H1 (cell line): ENCODE data around the gene MED28. TPM values are rescaled to one million over a fixed set of nuclear protein-coding genes. Genes with fewer than 3 reads are reported as not detected.

Experiments used
- CTCF ChIA-PET: fragments of 300-600 bp; sonication (Branson Sonifier 250); formaldehyde crosslinking; loops from one replicate; lab custom pipeline; 2021; ENCODE audit not compliant: partially characterized antibody; lab: Charles Lee
- POLR2A ChIA-PET: fragments of 300-600 bp; sonication (Branson Sonifier 250); formaldehyde crosslinking; loops from one replicate; lab custom pipeline; 2021; ENCODE audit warnings: inconsistent platforms; ENCODE audit not compliant: partially characterized antibody; lab: Charles Lee
- DNase-seq, 2 experiments: peaks; one replicate each; pipeline versions ENCODE4 v3.0.0 to v3.0.0-alpha.2; 2010 to 2022; ENCODE audit warnings: low spot score in 2 of 2, low read depth in 1 of 2, mixed read lengths in 1 of 2
- FAIRE-seq: peaks from 2 replicates; lab custom pipeline; 2011; peaks lifted over from hg19 to GRCh38; lab: Jason Lieb, UNC
- H2AFZ ChIP-seq: 2 replicates; pipeline ENCODE4 v1.8.1; 2012; ENCODE audit warnings: low read length, inconsistent platforms
- H2AK5ac ChIP-seq: 2 replicates; pipeline ENCODE4 v1.6.1; 2013; ENCODE audit warnings: low read depth, low read length
- H2BK120ac ChIP-seq: replicated peaks from 2 replicates; pipeline ENCODE3; 2013; ENCODE audit warnings: low read depth, low read length, inconsistent platforms
- H2BK12ac ChIP-seq: 2 replicates; pipeline ENCODE4 v1.6.1; 2013; ENCODE audit warnings: low read depth, low read length
- H2BK15ac ChIP-seq: 2 replicates; pipeline ENCODE4 v1.6.1; 2013; ENCODE audit warnings: low read length
- H2BK20ac ChIP-seq: 2 replicates; pipeline ENCODE4 v1.6.1; 2013; ENCODE audit warnings: low read length
- H2BK5ac ChIP-seq: 2 replicates; pipeline ENCODE4 v1.6.1; 2013; ENCODE audit warnings: low read depth, low read length
- H3K14ac ChIP-seq: 2 replicates; pipeline ENCODE4 v1.6.1; 2013; ENCODE audit warnings: inconsistent platforms; ENCODE audit not compliant: insufficient read length
- H3K18ac ChIP-seq: 2 replicates; pipeline ENCODE4 v1.6.1; 2013; ENCODE audit warnings: low read length; ENCODE audit errors: extremely low read depth
- H3K23ac ChIP-seq: 2 replicates; pipeline ENCODE4 v1.6.1; 2013; ENCODE audit warnings: inconsistent platforms; ENCODE audit not compliant: insufficient read length
- H3K23me2 ChIP-seq: 2 replicates; pipeline ENCODE4 v1.6.1; 2013; ENCODE audit warnings: low read depth, low read length
- H3K27ac ChIP-seq: 2 replicates; pipeline ENCODE4 v1.6.1; 2011; ENCODE audit warnings: low read depth, low read length, inconsistent platforms
- H3K27me3 ChIP-seq, 4 experiments: replicated peaks in 1 of 4; 1 replicate in 1 of 4; 2 replicates in 3 of 4; pipeline versions ENCODE4 v1.6.1 to v1.8.1; 2011 to 2013; ENCODE audit warnings: low read length in 3 of 4, mild to moderate bottlenecking in 3 of 4, inconsistent platforms in 2 of 4, mixed read lengths in 2 of 4, moderate library complexity in 1 of 4; ENCODE audit not compliant: control insufficient read depth in 3 of 4, insufficient read depth in 3 of 4; ENCODE audit errors: extremely low read depth in 1 of 4
- H3K36me3 ChIP-seq, 4 experiments: 2 replicates each; pipeline versions ENCODE4 v1.6.1 to v1.8.1; 2011 to 2013; ENCODE audit warnings: mild to moderate bottlenecking in 4 of 4, low read length in 3 of 4, moderate library complexity in 2 of 4, control low read depth in 1 of 4, inconsistent platforms in 1 of 4; ENCODE audit not compliant: insufficient read depth in 4 of 4, control insufficient read depth in 2 of 4
- H3K4ac ChIP-seq: replicated peaks from 2 replicates; pipeline ENCODE3; 2013; ENCODE audit warnings: low read length, low read depth, mixed read lengths, inconsistent platforms; ENCODE audit not compliant: insufficient read length
- H3K4me1 ChIP-seq, 4 experiments: replicated peaks in 1 of 4; 1 replicate in 1 of 4; 2 replicates in 3 of 4; pipeline versions ENCODE4 v1.6.1 to v1.8.1; 2011 to 2013; ENCODE audit warnings: low read length in 3 of 4, inconsistent platforms in 2 of 4, mixed read lengths in 1 of 4; ENCODE audit not compliant: insufficient read depth in 4 of 4, control insufficient read depth in 3 of 4
- H3K4me2 ChIP-seq, 2 experiments: 2 replicates each; pipeline versions ENCODE4 v1.6.1 to v1.8.1; 2011 to 2013; ENCODE audit warnings: low read depth in 2 of 2, low read length in 2 of 2, control low read depth in 1 of 2, inconsistent platforms in 1 of 2, mild to moderate bottlenecking in 1 of 2; ENCODE audit not compliant: insufficient read depth in 1 of 2
- H3K4me3 ChIP-seq, 4 experiments: fragments of 200-600, 300-600 bp in 1 of 4; sonication (generic), shearing (Covaris generic), sonication (Bioruptor Twin) in 1 of 4; 2 replicates each; pipeline versions ENCODE4 v1.5.1 to v1.8.1; 2011 to 2016; ENCODE audit warnings: low read length in 4 of 4, low read depth in 3 of 4, control low read depth in 2 of 4, inconsistent platforms in 2 of 4, mild to moderate bottlenecking in 2 of 4, mixed read lengths in 1 of 4, moderate library complexity in 1 of 4; ENCODE audit not compliant: insufficient read depth in 2 of 4; ENCODE audit errors: extremely low read depth in 1 of 4
- H3K56ac ChIP-seq: replicated peaks from 2 replicates; pipeline ENCODE3; 2013; ENCODE audit warnings: low read depth, mild to moderate bottlenecking, mixed read lengths, low read length, inconsistent platforms; ENCODE audit not compliant: insufficient read length
- H3K79me1 ChIP-seq: 2 replicates; pipeline ENCODE4 v1.6.1; 2013; ENCODE audit warnings: low read depth, low read length, control low read depth
- H3K79me2 ChIP-seq, 2 experiments: 2 replicates each; pipeline versions ENCODE4 v1.6.1 to v1.8.1; 2012 to 2013; ENCODE audit warnings: low read length in 2 of 2, mild to moderate bottlenecking in 2 of 2, inconsistent platforms in 1 of 2; ENCODE audit not compliant: insufficient read depth in 2 of 2, control insufficient read depth in 1 of 2
- H3K9ac ChIP-seq, 4 experiments: replicated peaks in 1 of 4; 1 replicate in 1 of 4; 2 replicates in 3 of 4; pipeline versions ENCODE4 v1.6.1 to v1.8.1; 2011 to 2013; ENCODE audit warnings: low read depth in 3 of 4, low read length in 3 of 4, control low read depth in 2 of 4, mild to moderate bottlenecking in 2 of 4, moderate library complexity in 2 of 4, inconsistent platforms in 1 of 4; ENCODE audit errors: extremely low read depth in 1 of 4
- H3K9me3 ChIP-seq, 2 experiments: 2 replicates each; pipeline versions ENCODE4 v1.6.1 to v1.8.1; 2012 to 2013; ENCODE audit warnings: mild to moderate bottlenecking in 2 of 2, moderate library complexity in 2 of 2, control low read depth in 1 of 2, inconsistent platforms in 1 of 2, low read depth in 1 of 2, low read length in 1 of 2, mixed read lengths in 1 of 2; ENCODE audit not compliant: insufficient read depth in 2 of 2
- H4K20me1 ChIP-seq, 2 experiments: replicated peaks in 1 of 2; 2 replicates each; pipeline versions ENCODE3 to v1.8.1; 2011 to 2013; ENCODE audit warnings: inconsistent platforms in 2 of 2, low read length in 2 of 2, mild to moderate bottlenecking in 1 of 2; ENCODE audit not compliant: insufficient read depth in 2 of 2, control insufficient read depth in 1 of 2
- H4K5ac ChIP-seq: 2 replicates; pipeline ENCODE4 v1.6.1; 2013; ENCODE audit warnings: low read length, low read depth, mixed read lengths, inconsistent platforms; ENCODE audit not compliant: insufficient read length
- H4K8ac ChIP-seq: 2 replicates; pipeline ENCODE4 v1.8.0; 2013; ENCODE audit warnings: mild to moderate bottlenecking, moderate library complexity, low read length, inconsistent platforms; ENCODE audit not compliant: insufficient read depth; ENCODE audit errors: extremely low read depth
- H4K91ac ChIP-seq: replicated peaks from 2 replicates; pipeline ENCODE3; 2013; ENCODE audit warnings: low read length, mixed read lengths, inconsistent platforms; ENCODE audit not compliant: insufficient read length
- BRCA1 ChIP-seq: IDR thresholded peaks from 2 replicates; pipeline ENCODE4 v1.6.1; 2012; ENCODE audit warnings: low read depth, low read length, improper control_type of control experiment
- WGBS, 2 experiments: shearing (Covaris generic) in 1 of 2; methylation state at CpG; one replicate each; pipeline versions ENCODE4 v1.1.6 to v1.1.7; 2013 to 2015; ENCODE audit warnings: low lambda C conversion rate in 2 of 2, mixed read lengths in 2 of 2, inconsistent platforms in 1 of 2, low coverage in 1 of 2, missing lambda C conversion rate in 1 of 2; ENCODE audit not compliant: insufficient replicate concordance in 2 of 2, insufficient coverage in 1 of 2, insufficient read length in 1 of 2; ENCODE audit errors: extremely low coverage in 1 of 2, missing lambda C conversion rate in 1 of 2; 5-methylcytosine and 5-hydroxymethylcytosine counted together
- polyA plus RNA-seq, 7 experiments: library from polyadenylated mRNA; depleted of rRNA in 3 of 7; stranded (reverse) in 5 of 7; unstranded in 2 of 7; fragments of >200 nt in 5 of 7; fragments of 200-250 nt in 2 of 7; gene quantifications; 1 replicate in 5 of 7; 2 replicates in 1 of 7; 4 replicates in 1 of 7; pipeline versions ENCODE4 v1.2.1 to v1.2.3, GENCODE V29; 2011 to 2013; ENCODE audit warnings: missing spikeins in 2 of 7, mixed read lengths in 2 of 7
- total RNA-seq: library from RNA; stranded (reverse); fragmentation: NEBNext Ultra II Directional; extraction: Animal tissue kit (Norgen Biotek cat#: 25700); gene quantifications from 2 replicates; pipeline ENCODE4 v1.2.1, GENCODE V29; 2021

MED28 gene
- total and polyA plus RNA-seq, 2 of the 8 experiments (the other 6 are each of a cell fraction or from before 2014, with no cell fraction given): 24.0 to 87.1 TPM

DNA sequence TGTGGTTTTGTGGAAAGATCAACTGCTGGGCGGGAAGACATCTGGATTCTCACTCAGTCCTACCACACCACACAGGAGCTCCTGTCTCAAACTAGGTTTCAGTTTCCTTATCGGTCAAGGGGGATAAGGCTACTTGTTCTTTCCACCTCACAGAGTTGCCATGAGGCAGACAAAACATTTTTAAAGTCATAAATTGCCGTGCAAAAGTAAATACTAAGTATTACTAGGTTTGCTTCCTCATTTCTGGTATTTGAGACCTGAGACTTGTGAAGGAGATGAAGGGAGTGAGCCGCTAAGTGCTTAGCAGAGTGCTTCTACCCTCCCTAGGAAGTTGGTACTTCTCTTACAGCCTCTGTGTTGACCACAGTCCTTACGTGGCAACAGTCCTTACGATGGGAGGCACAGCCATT is 36.0 kb upstream of the MED28 start:
- H3K9ac ChIP-seq: no peak overlapping the region
- CTCF ChIA-PET: interaction anchor here (1.1 to 4.5 kb wide), 6 partner anchors 10 to 58 kb away, joined by 3 to 23 read pairs (median 4); no protein-coding TSS in a partner anchor
- WGBS, 2 experiments: 91% methylated on average over 6 of the region's 6 CpGs; no CpG with 5 or more reads in 1 of the 2 experiments

More for the DNA sequence above, 36.0 kb upstream of the MED28 start:
- Histone ChIP-seq H4K5ac (no peak overlapping the region), H2BK5ac (no peak overlapping the region), H3K36me3 (peaks cover 3 to 27% (median 10%) of the 10 kb centered on the region in 4 experiments; a peak in 7 of 8 replicates), H3K23me2 (peaks cover 5% of the 10 kb centered on the region; the same call in 1 of the 2 replicates), H3K27me3 (no peaks in the 10 kb centered on the region), H3K4me2 (peak overlapping the region; percentile 72 to 83), H3K79me2 (0 out of 4 replicates have a peak, but pooled peaks cover 0 to 10% of the 10 kb centered on the region in 2 experiments), H2BK20ac (no peak overlapping the region), H2AK5ac (peak overlapping the region; percentile 60; the same call in 1 of the 2 replicates), H4K91ac (no peak overlapping the region), H3K79me1 (no peaks in the 10 kb centered on the region; the same call in 1 of the 2 replicates), H3K9me3 (no peaks in the 10 kb centered on the region), H3K18ac (no peak overlapping the region), H2BK12ac (no peak overlapping the region; the same call in 1 of the 2 replicates), H4K8ac (no peak overlapping the region), H3K23ac (no peak overlapping the region), H3K4me3 (peak overlapping the region; percentile 60 to 85 (median 69); a peak in 6 of 8 replicates), H3K4me1 (peaks cover 0 to 5% (median 3%) of the 10 kb centered on the region in 4 experiments; a peak in 4 of 7 replicates), H3K27ac (no peak overlapping the region), H2BK15ac (no peak overlapping the region), H2AFZ (no peak overlapping the region), H3K4ac (no peak overlapping the region), H3K56ac (no peak overlapping the region), H3K14ac (no peak overlapping the region), H2BK120ac (no peak overlapping the region), H4K20me1 (no peaks in the 10 kb centered on the region)
- FAIRE-seq (no peak), DNase-seq (no peak)
- POLR2A ChIA-PET: interaction anchor here (0.7 to 1.2 kb wide), 6 partner anchors 11 to 66 kb away, joined by 3 to 7 read pairs (median 4); partner anchors contain the start of genes MED28 and QDPR
- TF ChIP-seq BRCA1: no peak
